Muscle of leg (tissue), 11 donors: ENCODE results near the gene CD19. TPM values are rescaled to one million over a fixed set of nuclear protein-coding genes. Genes with fewer than 3 reads are reported as not detected.
"Not testable (repeated sequence)": the region's sequence is repeated elsewhere in the genome, so short reads cannot be mapped to it uniquely, and the experiment has no call there.

Source experiments
- DNase-seq: peaks from one replicate; pipeline ENCODE4 v3.0.0; 2013
- H3K27ac ChIP-seq: one replicate; pipeline ENCODE4 v1.5.1; 2013; ENCODE audit warnings: mild to moderate bottlenecking, low read length, control low read depth
- H3K27me3 ChIP-seq: one replicate; pipeline ENCODE4 v1.6.1; 2013; ENCODE audit warnings: low read length; ENCODE audit not compliant: control insufficient read depth, insufficient read depth
- H3K36me3 ChIP-seq: one replicate; pipeline ENCODE4 v1.6.1; 2013; ENCODE audit warnings: low read length; ENCODE audit not compliant: control insufficient read depth, insufficient read depth
- H3K4me1 ChIP-seq: one replicate; pipeline ENCODE4 v1.6.1; 2013; ENCODE audit warnings: low read length; ENCODE audit not compliant: control insufficient read depth, insufficient read depth
- H3K4me3 ChIP-seq: one replicate; pipeline ENCODE4 v1.5.1; 2013; ENCODE audit warnings: low read length, control low read depth
- H3K9me3 ChIP-seq: replicated peaks from 2 replicates; pipeline ENCODE4 v1.6.1; 2013; ENCODE audit warnings: low read depth, low read length; ENCODE audit not compliant: control insufficient read depth
- WGBS: methylation state at CpG from one replicate; pipeline ENCODE4 v1.1.5; 2013; ENCODE audit warnings: missing lambda C conversion rate; ENCODE audit not compliant: insufficient coverage; 5-methylcytosine and 5-hydroxymethylcytosine counted together
- polyA plus RNA-seq, 8 donors: library from polyadenylated mRNA; unstranded; fragments of 120-200 nt; gene quantifications; one replicate each; pipeline versions ENCODE4 v1.2.1 to v1.2.3, GENCODE V29; 2013; ENCODE audit warnings: inconsistent platforms in 1 of 8, low replicate concordance in 1 of 8; ENCODE audit not compliant: insufficient read length in 8 of 8, insufficient read depth in 1 of 8
- total RNA-seq: library from RNA; stranded (reverse); fragments of 120-200 nt; gene quantifications from one replicate; pipeline ENCODE4 v1.2.4, GENCODE V29; 2013

The CD19 gene
- total and polyA plus RNA-seq, 9 donors, result 0.12 to 0.85 (median 0.31) TPM

- peaks cover 39% of the 10 kb centered on the region for H3K36me3 ChIP-seq
- H3K4me3 ChIP-seq, result peak overlapping the region; percentile 82
- no peak for DNase-seq
- H3K27me3 ChIP-seq, result no peaks in the 10 kb centered on the region
- 2% methylated on average over 16 of the region's 17 CpGs for WGBS
- no peak overlapping the region for H3K27ac ChIP-seq
- H3K9me3 ChIP-seq, result no peaks in the 10 kb centered on the region
- H3K4me1 ChIP-seq, result peaks cover 14% of the 10 kb centered on the region
Measured at GRCh38 chr16:28951410-28951943, 19.7 kb downstream of the CD19 start.

GRCh38 chr16:28958216-28958615, 26.4 kb downstream of the CD19 start:
- no peaks in the 10 kb centered on the region for H3K9me3 ChIP-seq
- no peak overlapping the region for H3K27ac ChIP-seq
- 95% methylated on average over 4 of the region's 9 CpGs for WGBS
- DNase-seq, result no peak
- no peak overlapping the region for H3K4me3 ChIP-seq
- H3K36me3 ChIP-seq, result peaks cover 78% of the 10 kb centered on the region
- H3K4me1 ChIP-seq, result no peaks in the 10 kb centered on the region
- no peaks in the 10 kb centered on the region for H3K27me3 ChIP-seq

- H3K9me3 ChIP-seq, result no peaks in the 10 kb centered on the region
- H3K27ac ChIP-seq, result no peak overlapping the region
- H3K4me1 ChIP-seq, result no peaks in the 10 kb centered on the region
- no peak for DNase-seq
- H3K4me3 ChIP-seq, result no peak overlapping the region
- H3K36me3 ChIP-seq, result peaks cover 78% of the 10 kb centered on the region
- no peaks in the 10 kb centered on the region for H3K27me3 ChIP-seq
- WGBS, result no CpG with 5 or more reads among the region's 6 CpGs
Measured at GRCh38 chr16:28958836-28959235, 27.1 kb downstream of the CD19 start.

- WGBS, result 85% methylated on average over 2 of the region's 3 CpGs
- H3K9me3 ChIP-seq, result no peaks in the 10 kb centered on the region
- no peaks in the 10 kb centered on the region for H3K27me3 ChIP-seq
- no peak overlapping the region for H3K27ac ChIP-seq
- no peak overlapping the region for H3K4me3 ChIP-seq
- H3K4me1 ChIP-seq, result no peaks in the 10 kb centered on the region
- peaks cover 45% of the 10 kb centered on the region for H3K36me3 ChIP-seq
- no peak for DNase-seq
Measured at GRCh38 chr16:28964072-28964471, 32.3 kb downstream of the CD19 start.

GRCh38 chr16:28964496-28964895, 32.7 kb downstream of the CD19 start:
- 100% methylated on average over 1 of the region's 2 CpGs for WGBS
- DNase-seq, result no peak
- no peaks in the 10 kb centered on the region for H3K4me1 ChIP-seq
- H3K4me3 ChIP-seq, result no peak overlapping the region
- H3K36me3 ChIP-seq, result peaks cover 43% of the 10 kb centered on the region
- H3K27me3 ChIP-seq, result no peaks in the 10 kb centered on the region
- H3K27ac ChIP-seq, result no peak overlapping the region
- no peaks in the 10 kb centered on the region for H3K9me3 ChIP-seq

- no peak for DNase-seq
- H3K4me3 ChIP-seq, result no peak overlapping the region
- no peaks in the 10 kb centered on the region for H3K9me3 ChIP-seq
- no CpG with 5 or more reads among the region's 4 CpGs for WGBS
- no peak overlapping the region for H3K27ac ChIP-seq
- H3K36me3 ChIP-seq, result peaks cover 28% of the 10 kb centered on the region
- no peaks in the 10 kb centered on the region for H3K4me1 ChIP-seq
- H3K27me3 ChIP-seq, result no peaks in the 10 kb centered on the region
Measured at GRCh38 chr16:28967156-28967555, 35.4 kb downstream of the CD19 start.

- WGBS, result 73% methylated on average over 1 of the region's 2 CpGs
- not testable (repeated sequence) for H3K27me3 ChIP-seq, H3K9me3 ChIP-seq, H3K27ac ChIP-seq, H3K4me1 ChIP-seq, H3K4me3 ChIP-seq, DNase-seq, H3K36me3 ChIP-seq
Measured at GRCh38 chr16:28969696-28970095, 37.9 kb downstream of the CD19 start.

- H3K4me3 ChIP-seq, result peak overlapping the region; percentile 92
Measured at GRCh38 chr16:28974007-28974436, 42.3 kb downstream of the CD19 start.

GRCh38 chr16:28974437-28975157, 42.8 kb downstream of the CD19 start, which contains the start of gene SPNS1:
Gene SPNS1, plus strand, starts transcription at chr16:28974778. Its CDS starts 374 bp downstream, at chr16:28975152.
- H3K36me3 ChIP-seq, result peaks cover 25% of the 10 kb centered on the region

More at GRCh38 chr16:28974007-28974436, 42.3 kb downstream of the CD19 start:
- Histone ChIP-seq H3K4me1 (peaks cover 17% of the 10 kb centered on the region), H3K27ac (peak overlapping the region; percentile 91), H3K27me3 (no peaks in the 10 kb centered on the region), H3K36me3 (peaks cover 19% of the 10 kb centered on the region), H3K9me3 (no peaks in the 10 kb centered on the region)
- peak; percentile 71 for DNase-seq
- 0% methylated on average over 3 of the region's 17 CpGs for WGBS

GRCh38 chr16:28975158-28975599, 43.4 kb downstream of the CD19 start:
- no peaks in the 10 kb centered on the region for H3K27me3 ChIP-seq
- 6% methylated on average over 30 of the region's 30 CpGs for WGBS
- H3K9me3 ChIP-seq, result no peaks in the 10 kb centered on the region
- no peak for DNase-seq
- H3K4me1 ChIP-seq, result peaks cover 17% of the 10 kb centered on the region
- peaks cover 26% of the 10 kb centered on the region for H3K36me3 ChIP-seq
- peak overlapping the region; percentile 92 for H3K4me3 ChIP-seq
- no peak overlapping the region for H3K27ac ChIP-seq

More at GRCh38 chr16:28974437-28975157, 42.8 kb downstream of the CD19 start, which contains the start of gene SPNS1:
- no peaks in the 10 kb centered on the region for H3K27me3 ChIP-seq
- peak within 1 kb of the TSS; percentile 92 for H3K4me3 ChIP-seq
- under 1% methylated on average over 59 of the region's 60 CpGs for WGBS
- peaks cover 17% of the 10 kb centered on the region for H3K4me1 ChIP-seq
- peak; percentile 99 for DNase-seq
- peak within 1 kb of the TSS; percentile 91 for H3K27ac ChIP-seq
- H3K9me3 ChIP-seq, result no peaks in the 10 kb centered on the region
